ENCODE results near the gene PVRIG.
A peak's percentile ranks its signal among the peaks of the same experiment; 100 is the strongest.
"Not testable (repeated sequence)": the region's sequence is repeated elsewhere in the genome, so short reads cannot be mapped to it uniquely, and the experiment has no call there.

DNA sequence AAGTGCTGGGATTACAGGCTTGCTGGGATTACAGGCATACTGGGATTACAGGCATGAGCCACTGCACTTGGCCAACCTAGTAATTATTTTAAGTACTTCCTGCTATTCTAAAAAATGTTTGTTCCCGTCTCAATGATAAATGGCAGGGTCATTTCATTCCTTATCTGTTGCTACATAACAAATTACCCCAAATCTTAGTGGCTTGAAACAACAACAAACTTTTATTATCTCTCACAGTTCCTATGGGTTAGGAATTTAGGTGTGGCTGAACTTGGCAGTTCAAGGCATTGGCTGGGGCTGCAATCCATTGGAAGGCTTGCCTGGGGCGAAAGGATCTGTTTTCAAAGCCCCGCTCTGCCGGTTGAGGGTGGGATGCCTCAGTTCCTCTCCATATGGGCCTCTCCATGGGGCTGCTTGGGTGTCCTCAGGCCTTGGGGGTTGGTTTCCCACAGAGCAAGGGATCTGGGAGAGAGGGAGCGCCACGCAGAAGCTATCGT is 45.0 kb downstream of the PVRIG start:
- TF ChIP-seq, protein P1, sequence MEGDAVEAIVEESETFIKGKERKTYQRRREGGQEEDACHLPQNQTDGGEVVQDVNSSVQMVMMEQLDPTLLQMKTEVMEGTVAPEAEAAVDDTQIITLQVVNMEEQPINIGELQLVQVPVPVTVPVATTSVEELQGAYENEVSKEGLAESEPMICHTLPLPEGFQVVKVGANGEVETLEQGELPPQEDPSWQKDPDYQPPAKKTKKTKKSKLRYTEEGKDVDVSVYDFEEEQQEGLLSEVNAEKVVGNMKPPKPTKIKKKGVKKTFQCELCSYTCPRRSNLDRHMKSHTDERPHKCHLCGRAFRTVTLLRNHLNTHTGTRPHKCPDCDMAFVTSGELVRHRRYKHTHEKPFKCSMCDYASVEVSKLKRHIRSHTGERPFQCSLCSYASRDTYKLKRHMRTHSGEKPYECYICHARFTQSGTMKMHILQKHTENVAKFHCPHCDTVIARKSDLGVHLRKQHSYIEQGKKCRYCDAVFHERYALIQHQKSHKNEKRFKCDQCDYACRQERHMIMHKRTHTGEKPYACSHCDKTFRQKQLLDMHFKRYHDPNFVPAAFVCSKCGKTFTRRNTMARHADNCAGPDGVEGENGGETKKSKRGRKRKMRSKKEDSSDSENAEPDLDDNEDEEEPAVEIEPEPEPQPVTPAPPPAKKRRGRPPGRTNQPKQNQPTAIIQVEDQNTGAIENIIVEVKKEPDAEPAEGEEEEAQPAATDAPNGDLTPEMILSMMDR (IDR thresholded peaks at IDR 0.05): not testable (repeated sequence)
- TF ChIP-seq POLR2A (IDR thresholded peaks at IDR 0.05): peak in 1 of 3 donors; percentile 8

Measured in body of pancreas (tissue), 4 donors.